ENCODE data around the gene EIF5A. TPM values are rescaled to one million over a fixed set of nuclear protein-coding genes. Genes with fewer than 3 reads are reported as not detected.

EIF5A gene
- total and polyA plus RNA-seq, 7 experiments from 2014 or later = 158 to 666 (median 453) TPM

DNA sequence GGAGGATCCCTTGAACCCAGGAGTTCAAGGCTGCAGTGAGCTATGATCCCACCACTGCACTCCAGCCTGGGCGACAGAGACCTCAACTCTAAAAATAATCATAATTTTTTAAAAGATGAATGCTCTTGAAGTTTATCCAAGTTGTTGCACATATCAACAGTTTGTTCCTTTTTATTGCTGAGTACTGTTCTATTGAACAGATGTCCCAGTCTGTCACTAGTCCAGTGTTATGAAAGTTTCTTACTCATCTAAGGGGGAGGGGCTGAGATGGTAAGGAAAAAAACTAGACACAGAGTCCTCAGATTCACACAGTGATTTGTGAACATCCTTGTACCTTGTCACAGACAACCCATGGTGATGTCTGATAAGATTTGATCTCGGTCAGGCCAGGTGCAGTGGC is 32.8 kb downstream of the EIF5A start:
- ChIA-PET POLR2A (interaction anchor here (2.7 to 22.8 kb wide), 3 partner anchors 10 to 27 kb away, joined by 11 to 336 read pairs (median 11); partner anchors contain the start of genes EIF5A, GPS2 and NEURL4), CTCF (interaction anchor here (1.5 kb wide), 1 partner anchor 9 kb away, joined by 3 read pairs; no protein-coding TSS in a partner anchor)
- H3K27me3 ChIP-seq (ENCODE audit: control insufficient read depth in 2 of 2, insufficient read depth in 2 of 2, low read length in 2 of 2) = no peaks in the 10 kb centered on the region
- peak overlapping the region in 3 of 10 donors; percentile 14 to 73 (median 68) for H3K4me3 Mint-ChIP-seq
- ATAC-seq (no peak), DNase-seq (no peak)
- H3K27me3 Mint-ChIP-seq = no peaks in the 10 kb centered on the region
- peak overlapping the region in 8 of 9 donors; percentile 5 to 87 (median 72) for H3K27ac Mint-ChIP-seq
- H3K36me3 Mint-ChIP-seq = peaks cover 9 to 33% (median 26%) of the 10 kb centered on the region in 5 donors
- peak overlapping the region; percentile 31 for H3K27ac ChIP-seq (ENCODE audit: low read depth, low read length)
- peaks cover 23 to 68% (median 32%) of the 10 kb centered on the region in 3 experiments for H3K36me3 ChIP-seq (ENCODE audit: control insufficient read depth in 2 of 3, insufficient read depth in 3 of 3, low read length in 3 of 3)
- H3K9me3 ChIP-seq (ENCODE audit: control insufficient read depth in 2 of 3, low read length in 3 of 3) = no peaks in the 10 kb centered on the region
- H3K4me1 Mint-ChIP-seq = peaks cover 34 to 56% (median 44%) of the 10 kb centered on the region in 7 donors
- intact Hi-C loops (cut with micrococcal nuclease) = no loop called here
- H3K4me3 ChIP-seq (ENCODE audit: low read length) = no peak overlapping the region
- H3K4me1 ChIP-seq (ENCODE audit: control insufficient read depth in 2 of 2, insufficient read depth in 2 of 2, low read length in 2 of 2) = peaks cover 20 to 26% of the 10 kb centered on the region in 2 donors
- no peaks in the 10 kb centered on the region for H3K9me3 Mint-ChIP-seq

DNA sequence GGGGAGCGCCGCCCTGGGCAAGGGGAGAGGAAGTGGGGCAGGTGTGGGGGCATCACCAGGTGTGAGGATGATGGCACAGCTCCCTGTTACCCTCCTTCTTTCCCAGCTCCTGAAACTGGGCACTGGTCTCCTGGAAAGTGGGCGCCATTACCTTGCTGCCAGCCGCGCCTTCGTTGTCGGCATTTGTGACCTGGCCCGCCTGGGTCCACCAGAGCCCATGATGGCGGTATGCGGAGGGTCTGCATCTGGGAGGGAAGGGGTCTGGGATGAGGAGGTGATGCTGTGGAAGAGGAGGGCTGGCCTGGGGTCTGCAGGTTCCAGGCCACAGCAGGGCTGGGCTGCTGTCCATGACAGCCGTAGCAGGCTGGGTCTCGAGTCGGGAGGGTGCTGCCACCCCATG is 34.4 kb downstream of the EIF5A start:
- no peak for DNase-seq

DNA sequence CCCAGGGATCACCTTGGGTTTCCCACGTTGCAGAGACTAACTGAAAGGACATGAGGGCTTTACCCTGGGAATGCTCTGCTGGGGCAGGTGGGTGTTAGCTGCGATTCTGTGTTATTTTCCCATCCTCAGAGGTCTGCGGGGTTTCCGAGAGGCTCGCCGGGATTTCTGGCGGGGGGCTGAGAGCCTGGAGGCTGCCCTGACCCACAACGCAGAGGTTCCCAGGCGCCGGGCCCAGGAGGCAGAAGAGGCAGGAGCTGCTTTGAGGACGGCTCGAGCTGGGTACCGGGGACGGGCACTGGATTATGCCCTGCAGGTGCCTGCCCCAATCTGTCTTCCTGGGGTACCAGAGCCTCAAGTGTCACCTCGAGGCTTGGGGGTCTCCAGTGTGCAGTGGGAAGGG is 35.8 kb downstream of the EIF5A start:
- peaks cover 6 to 11% of the 10 kb centered on the region in 2 donors for H3K4me1 ChIP-seq (ENCODE audit: control insufficient read depth in 2 of 2, insufficient read depth in 2 of 2, low read length in 2 of 2)
- Mint-ChIP-seq H3K27me3 (no peaks in the 10 kb centered on the region), H3K27ac (peak overlapping the region in 3 of 9 donors; percentile 43 to 76 (median 61)), H3K4me3 (no peak overlapping the region), H3K9me3 (no peaks in the 10 kb centered on the region), H3K4me1 (peaks cover 15 to 39% (median 28%) of the 10 kb centered on the region in 7 donors), H3K36me3 (peaks cover 14 to 36% (median 22%) of the 10 kb centered on the region in 5 donors)
- no peak overlapping the region for H3K27ac ChIP-seq (ENCODE audit: low read depth, low read length)
- H3K4me3 ChIP-seq (ENCODE audit: low read length) = no peak overlapping the region
- ChIA-PET CTCF (interaction anchor here (2.0 to 3.3 kb wide), 2 partner anchors 17 to 19 kb away, joined by 5 to 16 read pairs; no protein-coding TSS in a partner anchor), POLR2A (interaction anchor here (0.6 to 2.7 kb wide), 4 partner anchors 13 to 93 kb away, joined by 3 to 11 read pairs (median 4); partner anchors contain the start of gene NEURL4)
- ATAC-seq (no peak), DNase-seq (no peak)
- H3K36me3 ChIP-seq (ENCODE audit: control insufficient read depth in 2 of 3, insufficient read depth in 3 of 3, low read length in 3 of 3) = peaks cover 41 to 94% (median 43%) of the 10 kb centered on the region in 3 experiments
- no peaks in the 10 kb centered on the region for H3K9me3 ChIP-seq (ENCODE audit: control insufficient read depth in 2 of 3, low read length in 3 of 3)
- intact Hi-C loops (cut with micrococcal nuclease) = no loop called here
- H3K27me3 ChIP-seq (ENCODE audit: control insufficient read depth in 2 of 2, insufficient read depth in 2 of 2, low read length in 2 of 2) = no peaks in the 10 kb centered on the region

More for the DNA sequence above, 34.4 kb downstream of the EIF5A start:
- Histone ChIP-seq H3K27ac (ENCODE audit: low read depth, low read length) (no peak overlapping the region), H3K9me3 (ENCODE audit: control insufficient read depth in 2 of 3, low read length in 3 of 3) (no peaks in the 10 kb centered on the region), H3K36me3 (ENCODE audit: control insufficient read depth in 2 of 3, insufficient read depth in 3 of 3, low read length in 3 of 3) (peaks cover 33 to 81% (median 43%) of the 10 kb centered on the region in 3 experiments), H3K4me1 (ENCODE audit: control insufficient read depth in 2 of 2, insufficient read depth in 2 of 2, low read length in 2 of 2) (peaks cover 9 to 16% of the 10 kb centered on the region in 2 donors), H3K4me3 (ENCODE audit: low read length) (no peak overlapping the region), H3K27me3 (ENCODE audit: control insufficient read depth in 2 of 2, insufficient read depth in 2 of 2, low read length in 2 of 2) (no peaks in the 10 kb centered on the region)
- peak overlapping the region in 4 of 9 donors; percentile 48 to 87 (median 70) for H3K27ac Mint-ChIP-seq
- peaks cover 9 to 36% (median 26%) of the 10 kb centered on the region in 5 donors for H3K36me3 Mint-ChIP-seq
- ChIA-PET CTCF (interaction anchor here (1.1 to 1.2 kb wide), 3 partner anchors 12 to 17 kb away, joined by 3 to 6 read pairs (median 5); no protein-coding TSS in a partner anchor), POLR2A (interaction anchor here (0.6 to 22.8 kb wide), 4 partner anchors 12 to 59 kb away, joined by 4 to 336 read pairs (median 8); partner anchors contain the start of genes EIF5A, GPS2 and NEURL4)
- H3K4me1 Mint-ChIP-seq = peaks cover 24 to 48% (median 37%) of the 10 kb centered on the region in 7 donors
- intact Hi-C loops (cut with micrococcal nuclease) = no loop called here
- H3K4me3 Mint-ChIP-seq = no peak overlapping the region
- H3K9me3 Mint-ChIP-seq = no peaks in the 10 kb centered on the region
- H3K27me3 Mint-ChIP-seq = no peaks in the 10 kb centered on the region
- ATAC-seq = no peak

GRCh38 chr17:7346761-7347614 is 39.6 kb downstream of the EIF5A start:
- no peaks in the 10 kb centered on the region for H3K9me3 Mint-ChIP-seq

GRCh38 chr17:7347630-7348477 is 40.4 kb downstream of the EIF5A start:
- DNase-seq = no peak
- no peak for ATAC-seq
- Mint-ChIP-seq H3K27me3 (no peaks in the 10 kb centered on the region), H3K27ac (peak overlapping the region in 1 of 9 donors; percentile 62), H3K36me3 (peaks cover 8 to 35% (median 12%) of the 10 kb centered on the region in 5 donors), H3K4me1 (peaks cover 17 to 54% (median 38%) of the 10 kb centered on the region in 7 donors), H3K9me3 (no peaks in the 10 kb centered on the region), H3K4me3 (peak overlapping the region in 1 of 10 donors; percentile 45)
- Histone ChIP-seq H3K27me3 (ENCODE audit: control insufficient read depth in 2 of 2, insufficient read depth in 2 of 2, low read length in 2 of 2) (no peaks in the 10 kb centered on the region), H3K9me3 (ENCODE audit: control insufficient read depth in 2 of 3, low read length in 3 of 3) (no peaks in the 10 kb centered on the region), H3K4me1 (ENCODE audit: control insufficient read depth in 2 of 2, insufficient read depth in 2 of 2, low read length in 2 of 2) (peaks cover 7 to 19% of the 10 kb centered on the region in 2 donors), H3K27ac (ENCODE audit: low read depth, low read length) (peak overlapping the region; percentile 2), H3K4me3 (ENCODE audit: low read length) (no peak overlapping the region), H3K36me3 (ENCODE audit: control insufficient read depth in 2 of 3, insufficient read depth in 3 of 3, low read length in 3 of 3) (peaks cover 19 to 72% (median 33%) of the 10 kb centered on the region in 3 experiments)
- intact Hi-C loops (cut with micrococcal nuclease) = loop anchor here in 1 of 2 donors (5.0 kb wide), 1 partner anchor 301 kb away; no protein-coding TSS in a partner anchor
- ChIA-PET POLR2A (interaction anchor here (0.9 to 8.2 kb wide), 6 partner anchors 13 to 38 kb away, joined by 3 to 98 read pairs (median 4); partner anchors contain the start of gene ACAP1), CTCF (interaction anchor here (0.6 to 5.2 kb wide), 5 partner anchors 11 to 52 kb away, joined by 3 to 53 read pairs (median 5); partner anchors contain the start of gene ACAP1)

More at GRCh38 chr17:7346761-7347614, 39.6 kb downstream of the EIF5A start:
- Histone ChIP-seq H3K27ac (ENCODE audit: low read depth, low read length) (peak overlapping the region; percentile 20), H3K36me3 (ENCODE audit: control insufficient read depth in 2 of 3, insufficient read depth in 3 of 3, low read length in 3 of 3) (peaks cover 27 to 81% (median 37%) of the 10 kb centered on the region in 3 experiments), H3K27me3 (ENCODE audit: control insufficient read depth in 2 of 2, insufficient read depth in 2 of 2, low read length in 2 of 2) (no peaks in the 10 kb centered on the region), H3K4me3 (ENCODE audit: low read length) (no peak overlapping the region), H3K4me1 (ENCODE audit: control insufficient read depth in 2 of 2, insufficient read depth in 2 of 2, low read length in 2 of 2) (peaks cover 7 to 11% of the 10 kb centered on the region in 2 donors), H3K9me3 (ENCODE audit: control insufficient read depth in 2 of 3, low read length in 3 of 3) (no peaks in the 10 kb centered on the region)
- Mint-ChIP-seq H3K4me3 (no peak overlapping the region), H3K27ac (peak overlapping the region in 3 of 9 donors; percentile 36 to 80 (median 62)), H3K4me1 (peaks cover 11 to 47% (median 31%) of the 10 kb centered on the region in 7 donors), H3K27me3 (no peaks in the 10 kb centered on the region), H3K36me3 (peaks cover 8 to 32% (median 12%) of the 10 kb centered on the region in 5 donors)
- ATAC-seq = no peak
- intact Hi-C loops (cut with micrococcal nuclease) = loop anchor here (1.0 to 5.0 kb wide), 3 partner anchors 23 to 300 kb away; no protein-coding TSS in a partner anchor
- POLR2A ChIA-PET = interaction anchor here (0.8 to 8.2 kb wide), 3 partner anchors 12 to 18 kb away, joined by 3 to 98 read pairs (median 5); partner anchors contain the start of genes ACAP1 and NEURL4
- CTCF ChIA-PET = interaction anchor here (0.9 to 5.2 kb wide), 3 partner anchors 11 to 30 kb away, joined by 3 to 53 read pairs (median 16); partner anchors contain the start of gene ACAP1
- no peak for DNase-seq

Measured in naive thymus-derived CD4-positive, alpha-beta T cell (primary cell).